Natural killer cell (primary cell): Measurements from ENCODE around the gene GRM7. TPM values are rescaled to one million over a fixed set of nuclear protein-coding genes. Genes with fewer than 3 reads are reported as not detected.

Experiments used
- ATAC-seq, 3 donors: fragments of 150-1000 bp in 2 of 3; fragments of 200-7000 bp in 1 of 3; cut with Tn5 transposase; 1 replicate in 1 of 3; 2 replicates in 2 of 3; pipeline ENCODE4 v1.10.0; 2021; ENCODE audit warnings: mild to moderate bottlenecking in 2 of 3, moderate library complexity in 2 of 3
- DNase-seq, 2 donors: peaks; one replicate each; pipeline versions ENCODE4 v3.0.0 to v3.0.0-alpha.2; 2013 to 2021; ENCODE audit warnings: mixed read lengths in 1 of 2
- H3K27ac ChIP-seq: one replicate; pipeline ENCODE4 v1.5.1; 2013; ENCODE audit warnings: mild to moderate bottlenecking, low read length
- H3K27me3 ChIP-seq: one replicate; pipeline ENCODE4 v1.6.1; 2013; ENCODE audit warnings: low read length; ENCODE audit not compliant: control insufficient read depth, insufficient read depth
- H3K36me3 ChIP-seq: one replicate; pipeline ENCODE4 v1.6.1; 2013; ENCODE audit warnings: low read length; ENCODE audit not compliant: control insufficient read depth, insufficient read depth
- H3K4me1 ChIP-seq: one replicate; pipeline ENCODE4 v1.6.1; 2013; ENCODE audit warnings: low read length; ENCODE audit not compliant: control insufficient read depth, insufficient read depth
- H3K4me3 ChIP-seq: one replicate; pipeline ENCODE4 v1.5.1; 2013; ENCODE audit warnings: low read length
- H3K9me3 ChIP-seq: one replicate; pipeline ENCODE4 v1.6.1; 2013; ENCODE audit warnings: low read length; ENCODE audit not compliant: control insufficient read depth, insufficient read depth
- H3K27ac Mint-ChIP-seq, 2 donors: one replicate each; pipeline ENCODE4 v1.8.0; 2022; ENCODE audit warnings: mild to moderate bottlenecking in 2 of 2, mixed read lengths in 2 of 2, moderate library complexity in 1 of 2
- H3K27me3 Mint-ChIP-seq, 2 donors: one replicate each; pipeline ENCODE4 v1.8.0; 2022; ENCODE audit warnings: low read depth in 2 of 2, mixed read lengths in 2 of 2
- H3K36me3 Mint-ChIP-seq: one replicate; pipeline ENCODE4 v1.8.0; 2022; ENCODE audit warnings: mixed read lengths
- H3K4me1 Mint-ChIP-seq, 2 donors: one replicate each; pipeline ENCODE4 v1.8.0; 2022; ENCODE audit warnings: mixed read lengths in 2 of 2
- H3K4me3 Mint-ChIP-seq: one replicate; pipeline ENCODE4 v1.8.0; 2022; ENCODE audit warnings: mild to moderate bottlenecking, moderate library complexity, mixed read lengths
- H3K9me3 Mint-ChIP-seq, 2 donors: one replicate each; pipeline ENCODE4 v1.8.0; 2022; ENCODE audit warnings: mixed read lengths in 2 of 2
- CTCF ChIP-seq: fragments of 200-600 bp; IDR thresholded peaks from one replicate; pipeline ENCODE4 v1.8.0; 2022; ENCODE audit warnings: antibody characterized with exemption
- WGBS: methylation state at CpG from one replicate; pipeline ENCODE4 v1.1.7; 2013; ENCODE audit warnings: missing lambda C conversion rate; ENCODE audit not compliant: insufficient coverage; 5-methylcytosine and 5-hydroxymethylcytosine counted together
- intact Hi-C: fragments of 100-400 bp; cut with micrococcal nuclease; formaldehyde crosslinking; loops from one replicate; pipeline ENCODE4 v1.14.2; 2022
- total RNA-seq, 4 donors: library from RNA; stranded (reverse); fragments of 120-200 nt in 1 of 4; gene quantifications; one replicate each; pipeline versions ENCODE4 v1.2.3 to v1.2.4, GENCODE V29; 2013 to 2022

Gene GRM7
- total RNA-seq, 3 donors from 2014 or later (not counting 1 experiment from before 2014, with no cell fraction given) = not detected

GRCh38 chr3:7401418-7401817, 540.5 kb downstream of the GRM7 start:
- H3K4me3 ChIP-seq = no peak overlapping the region
- no peak overlapping the region for H3K27ac ChIP-seq
- no peaks in the 10 kb centered on the region for H3K36me3 ChIP-seq
- no peak overlapping the region for H3K27ac Mint-ChIP-seq
- no peaks in the 10 kb centered on the region for H3K36me3 Mint-ChIP-seq
- no peak for DNase-seq
- no peaks in the 10 kb centered on the region for H3K27me3 ChIP-seq
- no peak overlapping the region for H3K4me3 Mint-ChIP-seq
- H3K9me3 ChIP-seq = no peaks in the 10 kb centered on the region
- ATAC-seq = no peak
- no peak for TF ChIP-seq CTCF
- H3K9me3 Mint-ChIP-seq = no peaks in the 10 kb centered on the region
- H3K27me3 Mint-ChIP-seq = no peaks in the 10 kb centered on the region
- intact Hi-C loops = no loop called here
- H3K4me1 Mint-ChIP-seq = no peaks in the 10 kb centered on the region
- WGBS = 87% methylated on average over 1 of the region's 1 CpG
- H3K4me1 ChIP-seq = no peaks in the 10 kb centered on the region

GRCh38 chr3:7407107-7407506, 546.2 kb downstream of the GRM7 start:
- intact Hi-C loops = no loop called here
- TF ChIP-seq CTCF = no peak
- ATAC-seq = no peak

GRCh38 chr3:7410782-7411181, 549.9 kb downstream of the GRM7 start:
- intact Hi-C loops = no loop called here
- Mint-ChIP-seq H3K4me1 (no peaks in the 10 kb centered on the region), H3K27ac (no peak overlapping the region), H3K9me3 (peaks cover 0 to 2% of the 10 kb centered on the region in 2 donors), H3K27me3 (no peaks in the 10 kb centered on the region), H3K36me3 (no peaks in the 10 kb centered on the region), H3K4me3 (no peak overlapping the region)
- Histone ChIP-seq H3K9me3 (no peaks in the 10 kb centered on the region), H3K27me3 (no peaks in the 10 kb centered on the region), H3K4me1 (no peaks in the 10 kb centered on the region), H3K36me3 (no peaks in the 10 kb centered on the region), H3K27ac (no peak overlapping the region), H3K4me3 (no peak overlapping the region)
- no peak for DNase-seq
- 84% methylated on average over 3 of the region's 4 CpGs for whole genome bisulfite sequencing
- no peak for ATAC-seq
- no peak for TF ChIP-seq CTCF

More at GRCh38 chr3:7407107-7407506, 546.2 kb downstream of the GRM7 start:
- Histone ChIP-seq H3K9me3 (no peaks in the 10 kb centered on the region), H3K36me3 (no peaks in the 10 kb centered on the region), H3K27ac (no peak overlapping the region), H3K4me1 (no peaks in the 10 kb centered on the region), H3K4me3 (no peak overlapping the region), H3K27me3 (no peaks in the 10 kb centered on the region)
- no peak overlapping the region for H3K4me3 Mint-ChIP-seq
- H3K27ac Mint-ChIP-seq = no peak overlapping the region
- 93% methylated on average over 3 of the region's 4 CpGs for WGBS
- no peaks in the 10 kb centered on the region for H3K36me3 Mint-ChIP-seq
- peaks cover 0 to 2% of the 10 kb centered on the region in 2 donors for H3K9me3 Mint-ChIP-seq
- DNase-seq = no peak
- H3K4me1 Mint-ChIP-seq = no peaks in the 10 kb centered on the region
- H3K27me3 Mint-ChIP-seq = no peaks in the 10 kb centered on the region

GRCh38 chr3:7421065-7421464, 560.1 kb downstream of the GRM7 start:
- H3K27ac ChIP-seq = no peak overlapping the region
- intact Hi-C loops = no loop called here
- DNase-seq (no peak), ATAC-seq (no peak)
- no peaks in the 10 kb centered on the region for H3K4me1 ChIP-seq
- Mint-ChIP-seq H3K27me3 (no peaks in the 10 kb centered on the region), H3K4me1 (no peaks in the 10 kb centered on the region), H3K27ac (no peak overlapping the region), H3K4me3 (no peak overlapping the region), H3K36me3 (no peaks in the 10 kb centered on the region), H3K9me3 (no peaks in the 10 kb centered on the region)
- no peaks in the 10 kb centered on the region for H3K36me3 ChIP-seq
- H3K27me3 ChIP-seq = no peaks in the 10 kb centered on the region
- no peak for TF ChIP-seq CTCF
- H3K4me3 ChIP-seq = no peak overlapping the region
- no peaks in the 10 kb centered on the region for H3K9me3 ChIP-seq
- WGBS = no CpG with 5 or more reads among the region's 1 CpG
